Karpas-422 (cell line): ENCODE results near the gene PTAR1. TPM values are rescaled to one million over a fixed set of nuclear protein-coding genes. Genes with fewer than 3 reads are reported as not detected.

Source experiments
- DNase-seq: peaks from one replicate; pipeline ENCODE4 v3.0.0-alpha.2; 2015
- H2AFZ ChIP-seq: fragments of 200-600 bp; sonication (generic); 2 replicates; pipeline ENCODE4 v1.6.1; 2014; ENCODE audit warnings: antibody characterized with exemption, low read length, mixed read lengths
- H3K27ac ChIP-seq: fragments of 200-600 bp; sonication (generic); 2 replicates; pipeline ENCODE4 v1.5.1; 2014; ENCODE audit warnings: mild to moderate bottlenecking, low read length, moderate library complexity
- H3K27me3 ChIP-seq: fragments of 200-600 bp; sonication (generic); 2 replicates; pipeline ENCODE4 v1.6.1; 2014; ENCODE audit warnings: low read length, mixed read lengths
- H3K36me3 ChIP-seq: fragments of 200-600 bp; sonication (generic); 2 replicates; pipeline ENCODE4 v1.6.1; 2014; ENCODE audit warnings: low read length, mixed read lengths; ENCODE audit not compliant: insufficient read depth
- H3K4me1 ChIP-seq: fragments of 200-600 bp; sonication (generic); 2 replicates; pipeline ENCODE4 v1.6.1; 2014; ENCODE audit warnings: mild to moderate bottlenecking, low read length, mixed read lengths
- H3K4me2 ChIP-seq: fragments of 200-600 bp; sonication (generic); 2 replicates; pipeline ENCODE4 v1.6.1; 2014; ENCODE audit warnings: low read length, low read depth, mild to moderate bottlenecking; ENCODE audit not compliant: poor library complexity, severe bottlenecking
- H3K4me3 ChIP-seq: fragments of 200-600 bp; sonication (generic); 2 replicates; pipeline ENCODE4 v1.5.1; 2014; ENCODE audit warnings: mild to moderate bottlenecking, antibody characterized with exemption, low read length, mixed read lengths
- H3K79me2 ChIP-seq: fragments of 200-600 bp; sonication (generic); 2 replicates; pipeline ENCODE4 v1.6.1; 2014; ENCODE audit warnings: mild to moderate bottlenecking, low read length, mixed read lengths
- H3K9ac ChIP-seq: fragments of 200-600 bp; sonication (generic); 2 replicates; pipeline ENCODE4 v1.6.0; 2014; ENCODE audit warnings: low read length
- H3K9me2 ChIP-seq: fragments of 200-600 bp; sonication (generic), shearing (Covaris generic); replicated peaks from 2 replicates; pipeline ENCODE4 v1.6.0; 2014; ENCODE audit warnings: mild to moderate bottlenecking, low read length, moderate library complexity; ENCODE audit not compliant: insufficient read depth
- H3K9me3 ChIP-seq: fragments of 300-700, 200-600 bp; sonication (generic); 2 replicates; pipeline ENCODE4 v1.6.1; 2014; ENCODE audit warnings: low read length, mixed read lengths
- H4K20me1 ChIP-seq: fragments of 200-600 bp; sonication (generic); 2 replicates; pipeline ENCODE4 v1.6.1; 2014; ENCODE audit warnings: mild to moderate bottlenecking, antibody characterized with exemption, low read length, low read depth; ENCODE audit not compliant: insufficient read depth
- total RNA-seq: library from RNA; depleted of rRNA; stranded (reverse); fragments of >200 nt; shearing (Covaris generic); gene quantifications from 2 replicates; pipeline ENCODE4 v1.2.3, GENCODE V29; 2014; ENCODE audit warnings: low replicate concordance

Gene PTAR1
- total RNA-seq, 1 experiment from 2014 or later = 73.1 TPM

DNA sequence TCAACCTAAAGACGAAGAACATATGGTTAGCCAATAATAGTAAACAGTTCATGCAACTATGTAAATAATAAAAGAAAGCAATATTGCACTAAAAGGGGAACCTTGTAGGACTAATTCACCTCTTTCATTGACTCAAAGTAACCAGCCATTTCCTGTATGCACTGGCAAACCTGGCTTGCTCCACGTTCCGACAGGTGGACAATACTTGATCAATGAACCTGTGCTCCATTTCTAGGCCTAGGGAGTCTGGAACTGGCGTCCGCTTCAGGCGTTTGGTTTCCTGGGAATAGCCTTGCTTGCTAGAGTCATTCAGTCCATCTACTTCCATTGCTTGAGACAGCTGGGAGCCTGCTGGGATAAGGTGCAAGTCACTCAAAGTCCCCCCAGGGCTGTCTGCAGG, 41.6 kb downstream of the PTAR1 start:
- Histone ChIP-seq H3K4me1 (no peaks in the 10 kb centered on the region), H4K20me1 (no peaks in the 10 kb centered on the region), H3K9me3 (no peaks in the 10 kb centered on the region), H3K27ac (no peak overlapping the region), H2AFZ (no peak overlapping the region), H3K36me3 (peaks cover 42% of the 10 kb centered on the region), H3K4me3 (no peak overlapping the region), H3K27me3 (no peaks in the 10 kb centered on the region), H3K9ac (no peak overlapping the region), H3K79me2 (no peaks in the 10 kb centered on the region), H3K9me2 (no peaks in the 10 kb centered on the region), H3K4me2 (no peak overlapping the region)
- DNase-seq = no peak

DNA sequence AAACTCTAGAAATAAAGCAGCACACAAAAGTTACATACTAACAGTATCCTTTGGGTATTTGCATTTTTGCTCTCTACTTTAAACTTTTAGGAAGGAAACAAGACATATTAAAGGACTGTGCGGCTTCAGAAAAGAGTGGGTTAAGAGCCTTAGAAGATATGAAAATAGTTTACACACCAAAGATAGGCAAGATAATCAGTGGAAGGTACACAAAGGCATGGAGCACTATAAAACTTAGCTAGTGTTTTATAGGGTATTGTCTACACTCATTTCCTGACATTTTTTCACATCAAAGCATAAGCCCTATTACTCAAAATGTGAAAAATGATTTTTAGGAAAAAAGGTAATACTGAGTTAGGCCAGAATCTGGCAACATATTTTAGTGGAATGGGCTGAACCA, 44.0 kb downstream of the PTAR1 start:
- no peak overlapping the region for H3K4me3 ChIP-seq
- H2AFZ ChIP-seq = no peak overlapping the region
- H3K4me1 ChIP-seq = no peaks in the 10 kb centered on the region
- no peaks in the 10 kb centered on the region for H3K27me3 ChIP-seq
- peaks cover 23% of the 10 kb centered on the region for H3K36me3 ChIP-seq
- DNase-seq = no peak
- no peaks in the 10 kb centered on the region for H4K20me1 ChIP-seq
- H3K9me3 ChIP-seq = no peaks in the 10 kb centered on the region
- no peak overlapping the region for H3K9ac ChIP-seq
- H3K79me2 ChIP-seq = no peaks in the 10 kb centered on the region
- no peak overlapping the region for H3K4me2 ChIP-seq
- no peaks in the 10 kb centered on the region for H3K9me2 ChIP-seq
- H3K27ac ChIP-seq = no peak overlapping the region

DNA sequence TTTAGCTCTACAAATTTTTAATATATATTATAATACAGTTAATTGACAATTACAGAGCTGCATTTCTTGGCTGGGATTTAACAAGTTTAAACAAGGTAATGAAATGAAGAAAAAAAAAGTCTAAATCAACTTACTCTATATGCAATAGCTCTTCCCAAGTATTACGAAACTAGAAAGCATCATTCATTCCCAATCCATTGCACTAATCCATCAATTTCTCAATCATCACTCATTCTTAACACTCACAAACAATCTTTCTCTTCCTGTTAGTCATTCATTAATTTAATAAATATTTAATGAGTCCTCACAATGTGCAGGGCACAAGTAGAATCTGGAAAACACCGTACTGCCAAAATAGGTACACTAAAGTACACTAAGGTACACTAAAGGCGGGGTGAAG, 44.7 kb downstream of the PTAR1 start:
- H3K9me2 ChIP-seq = no peaks in the 10 kb centered on the region
- H3K4me1 ChIP-seq = no peaks in the 10 kb centered on the region
- H2AFZ ChIP-seq = no peak overlapping the region
- H3K36me3 ChIP-seq = peaks cover 26% of the 10 kb centered on the region
- no peaks in the 10 kb centered on the region for H3K79me2 ChIP-seq
- no peak overlapping the region for H3K9ac ChIP-seq
- no peaks in the 10 kb centered on the region for H3K9me3 ChIP-seq
- no peak for DNase-seq
- no peak overlapping the region for H3K4me2 ChIP-seq
- H3K27me3 ChIP-seq = no peaks in the 10 kb centered on the region
- H4K20me1 ChIP-seq = no peaks in the 10 kb centered on the region
- H3K27ac ChIP-seq = no peak overlapping the region
- H3K4me3 ChIP-seq = no peak overlapping the region

DNA sequence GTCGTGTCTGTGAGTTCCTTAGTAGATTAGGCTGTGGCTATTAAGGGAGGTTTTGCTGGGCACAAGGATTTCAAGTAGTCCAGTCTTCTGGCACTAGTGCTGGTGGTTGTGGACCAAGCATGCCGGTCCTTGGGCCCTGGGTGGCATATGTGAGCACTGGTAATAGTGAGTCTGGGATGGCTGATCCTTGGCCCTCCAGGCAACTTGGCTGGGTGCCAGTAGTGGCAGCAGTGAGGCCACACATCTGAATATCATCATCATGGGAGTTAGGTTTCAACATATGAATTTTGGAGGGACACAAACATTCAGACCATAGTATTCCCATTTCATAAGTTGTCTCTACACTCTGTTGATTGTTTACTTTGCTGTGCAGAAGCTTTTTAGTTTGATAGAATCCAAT, 62.3 kb downstream of the PTAR1 start:
- Histone ChIP-seq H2AFZ (no peak overlapping the region), H3K9ac (no peak overlapping the region), H3K36me3 (no peaks in the 10 kb centered on the region), H3K27me3 (no peaks in the 10 kb centered on the region), H4K20me1 (no peaks in the 10 kb centered on the region), H3K9me3 (peaks cover 25% of the 10 kb centered on the region), H3K4me3 (no peak overlapping the region), H3K4me1 (no peaks in the 10 kb centered on the region), H3K79me2 (no peaks in the 10 kb centered on the region), H3K9me2 (no peaks in the 10 kb centered on the region), H3K4me2 (no peak overlapping the region), H3K27ac (no peak overlapping the region)
- no peak for DNase-seq

DNA sequence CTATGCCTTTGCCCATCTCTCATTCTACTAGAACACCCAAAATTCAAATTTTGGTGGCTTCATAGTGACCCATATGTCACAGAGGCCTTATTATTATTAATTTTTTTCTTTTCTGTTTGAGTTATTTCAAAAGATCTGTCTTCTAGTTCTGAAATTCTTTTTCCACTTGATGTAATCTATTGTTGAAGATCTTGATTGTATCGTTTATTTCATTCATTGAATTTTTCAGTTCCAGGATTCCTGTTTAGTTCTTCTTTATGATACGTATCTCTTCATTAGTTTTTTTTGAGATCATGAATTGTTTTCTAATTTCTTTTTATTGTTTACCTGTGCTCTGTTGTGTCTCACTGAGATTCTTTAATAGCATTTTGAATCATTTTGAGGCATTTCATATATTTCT, 63.0 kb downstream of the PTAR1 start:
- Histone ChIP-seq H3K9me2 (no peaks in the 10 kb centered on the region), H3K79me2 (no peaks in the 10 kb centered on the region), H3K4me3 (no peak overlapping the region), H3K4me1 (no peaks in the 10 kb centered on the region), H4K20me1 (no peaks in the 10 kb centered on the region), H3K36me3 (no peaks in the 10 kb centered on the region), H3K9ac (no peak overlapping the region), H2AFZ (no peak overlapping the region), H3K27me3 (no peaks in the 10 kb centered on the region), H3K9me3 (peaks cover 25% of the 10 kb centered on the region), H3K4me2 (no peak overlapping the region), H3K27ac (no peak overlapping the region)
- DNase-seq = peak; percentile 52

DNA sequence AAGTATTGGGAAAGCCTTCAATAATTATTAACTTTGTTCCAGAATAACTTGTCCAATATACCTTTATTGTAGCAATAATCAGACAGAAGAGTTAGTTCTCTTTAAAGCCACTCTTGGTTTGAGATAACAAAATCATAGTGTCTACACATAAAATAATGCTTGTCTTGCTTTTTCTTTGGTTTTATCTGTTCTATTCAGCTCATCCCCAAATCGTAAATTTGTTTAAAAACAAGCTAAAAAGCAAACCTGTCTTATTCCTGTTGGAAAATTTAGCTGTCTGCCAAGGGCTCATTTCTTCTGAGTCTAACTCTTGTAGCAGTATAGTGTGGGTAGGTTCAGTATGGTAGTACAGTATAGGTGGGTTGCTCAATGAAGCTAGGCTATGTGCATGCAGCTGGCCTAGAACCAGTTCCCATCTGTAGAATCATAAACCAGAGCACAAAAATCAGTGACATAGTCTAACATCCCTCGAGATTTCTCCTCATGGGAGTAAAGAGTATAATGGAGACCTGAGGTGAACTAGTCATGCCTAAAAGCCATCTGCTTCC, 69.7 kb downstream of the PTAR1 start:
- no peaks in the 10 kb centered on the region for H3K27me3 ChIP-seq
- H2AFZ ChIP-seq = no peak overlapping the region
- no peak overlapping the region for H3K27ac ChIP-seq
- no peaks in the 10 kb centered on the region for H3K9me3 ChIP-seq
- no peak overlapping the region for H3K4me2 ChIP-seq
- H3K9me2 ChIP-seq = no peaks in the 10 kb centered on the region; the same call in 1 of the 2 replicates
- no peak for DNase-seq
- no peaks in the 10 kb centered on the region for H3K79me2 ChIP-seq
- no peak overlapping the region for H3K9ac ChIP-seq
- H4K20me1 ChIP-seq = no peaks in the 10 kb centered on the region
- H3K36me3 ChIP-seq = no peaks in the 10 kb centered on the region
- H3K4me1 ChIP-seq = no peaks in the 10 kb centered on the region
- no peak overlapping the region for H3K4me3 ChIP-seq

DNA sequence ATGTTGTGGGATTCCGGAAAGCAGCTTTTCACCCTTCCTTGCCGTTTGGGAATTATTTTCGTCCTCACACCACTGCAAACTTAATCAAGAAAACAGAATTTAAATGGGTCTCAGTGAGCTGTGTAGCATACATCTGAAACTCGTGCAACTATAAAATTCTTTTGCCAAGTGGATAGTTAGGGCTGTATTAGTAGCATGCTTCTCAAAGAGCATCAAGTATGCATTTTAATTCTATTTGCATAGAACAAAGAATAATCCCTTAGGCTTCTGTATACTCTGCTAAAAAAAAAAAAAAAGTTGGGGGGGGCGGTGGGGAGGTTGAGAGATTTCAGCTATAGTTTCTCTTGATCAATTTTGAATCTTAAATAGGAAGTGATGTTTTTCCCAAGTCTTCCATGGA, 75.9 kb downstream of the PTAR1 start:
- H3K9ac ChIP-seq = no peak overlapping the region
- H3K4me1 ChIP-seq = no peaks in the 10 kb centered on the region
- no peak overlapping the region for H3K4me3 ChIP-seq
- no peaks in the 10 kb centered on the region for H3K79me2 ChIP-seq
- no peaks in the 10 kb centered on the region for H3K36me3 ChIP-seq
- no peak overlapping the region for H3K4me2 ChIP-seq
- H3K27ac ChIP-seq = no peak overlapping the region
- H2AFZ ChIP-seq = no peak overlapping the region
- H3K9me3 ChIP-seq = no peaks in the 10 kb centered on the region
- no peaks in the 10 kb centered on the region; the same call in 1 of the 2 replicates for H3K9me2 ChIP-seq
- DNase-seq = no peak
- H3K27me3 ChIP-seq = no peaks in the 10 kb centered on the region
- no peaks in the 10 kb centered on the region for H4K20me1 ChIP-seq

DNA sequence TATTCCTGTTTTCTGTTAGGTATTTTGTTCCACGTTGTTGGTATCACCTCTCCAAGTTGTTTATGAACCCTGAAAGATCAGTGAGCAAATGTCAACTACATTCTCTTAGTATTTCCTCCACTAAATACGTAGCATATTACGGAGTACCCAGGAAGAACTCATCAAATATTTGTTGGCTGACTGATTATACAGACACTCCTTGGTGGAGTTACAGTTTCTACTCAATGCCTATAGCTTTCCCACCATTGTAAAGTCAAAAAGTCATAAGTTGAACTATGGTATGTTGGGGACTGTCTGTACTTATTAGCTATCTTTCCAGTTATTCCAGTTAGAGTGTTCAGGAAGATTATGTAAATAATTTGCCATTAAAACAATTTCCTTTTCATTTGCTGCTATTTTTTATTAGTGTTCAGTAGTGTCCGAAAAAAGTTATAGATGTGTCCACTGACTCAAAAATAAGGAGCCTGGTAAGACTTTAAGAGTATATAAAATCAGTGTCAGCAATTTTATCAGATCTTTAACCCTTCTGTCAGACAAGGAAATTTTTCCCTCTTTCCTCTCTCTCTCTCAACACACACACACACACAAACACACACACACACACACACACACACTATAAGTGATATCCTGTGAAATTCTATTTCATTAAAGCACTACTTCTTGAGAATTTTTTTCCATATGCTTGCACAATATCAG, 80.8 kb downstream of the PTAR1 start:
- Histone ChIP-seq H3K9me2 (no peaks in the 10 kb centered on the region), H3K79me2 (no peaks in the 10 kb centered on the region), H3K9ac (no peak overlapping the region), H3K4me3 (no peak overlapping the region), H3K4me2 (no peak overlapping the region), H3K27ac (no peak overlapping the region), H3K36me3 (no peaks in the 10 kb centered on the region), H4K20me1 (no peaks in the 10 kb centered on the region), H3K9me3 (no peaks in the 10 kb centered on the region), H3K4me1 (peaks cover 4% of the 10 kb centered on the region; the same call in 1 of the 2 replicates), H2AFZ (no peak overlapping the region), H3K27me3 (no peaks in the 10 kb centered on the region)
- DNase-seq = no peak
